Testis (tissue), 2 donors: Measurements from ENCODE around the gene CABP1.

Experiments
- POLR2A ChIP-seq: fragments of 450-650 bp; IDR thresholded peaks from one replicate; pipeline ENCODE4 v1.6.1; 2017; ENCODE audit warnings: antibody characterized with exemption, mild to moderate bottlenecking, moderate library complexity
- TF ChIP-seq, protein P1 (sequence below), 3 experiments: fragments of 450-650 bp in 2 of 3; fragments of 200-600 bp in 1 of 3; sonication (generic) in 1 of 3; IDR thresholded peaks; one replicate each; pipeline ENCODE4 v1.5.1; 2016 to 2019; ENCODE audit warnings: antibody characterized with exemption in 3 of 3, mild to moderate bottlenecking in 2 of 3, moderate library complexity in 1 of 3

DNA sequence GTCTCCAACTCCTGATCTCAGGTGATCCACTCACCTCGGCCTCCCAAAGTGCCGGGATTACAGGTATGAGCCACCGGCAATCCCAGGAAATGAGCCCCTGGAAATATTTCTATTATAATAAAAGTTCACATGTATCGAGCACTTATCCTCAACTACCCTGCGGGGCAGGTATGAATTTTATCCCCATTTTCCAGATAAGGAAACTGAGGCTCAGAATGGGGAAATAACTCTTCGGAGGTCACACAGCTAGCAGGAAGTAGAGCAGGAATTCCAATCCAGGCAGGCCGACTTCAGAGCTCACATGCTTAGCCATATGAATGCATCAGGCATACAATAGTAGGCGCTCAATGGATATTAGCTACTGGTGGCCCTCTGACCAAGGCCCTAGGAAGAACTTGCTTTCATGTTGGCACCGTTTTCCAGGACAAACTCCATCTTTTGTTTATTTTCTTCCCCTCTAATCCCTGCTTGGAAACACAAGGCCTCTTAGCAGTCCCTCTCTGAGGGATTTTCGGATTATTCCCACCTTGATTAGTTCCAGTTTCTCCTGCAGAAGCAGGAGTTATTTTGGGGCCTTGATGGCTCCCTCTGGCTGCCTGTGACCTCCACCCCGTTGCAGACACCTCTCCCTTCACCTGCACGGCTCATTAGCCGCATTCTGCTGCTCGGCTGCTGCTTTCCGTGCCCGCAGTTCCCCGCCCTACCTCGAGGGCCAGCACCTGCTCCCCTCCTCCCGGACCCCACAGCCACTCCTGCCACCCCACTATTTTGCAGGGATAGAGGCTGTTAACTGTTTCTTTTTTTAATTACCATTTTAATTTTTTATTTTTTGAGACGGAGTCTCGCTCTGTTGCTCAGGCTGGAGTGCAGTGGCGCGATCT is 40.5 kb upstream of the CABP1 start:
- no peak for TF ChIP-seq POLR2A
- TF ChIP-seq, protein P1, sequence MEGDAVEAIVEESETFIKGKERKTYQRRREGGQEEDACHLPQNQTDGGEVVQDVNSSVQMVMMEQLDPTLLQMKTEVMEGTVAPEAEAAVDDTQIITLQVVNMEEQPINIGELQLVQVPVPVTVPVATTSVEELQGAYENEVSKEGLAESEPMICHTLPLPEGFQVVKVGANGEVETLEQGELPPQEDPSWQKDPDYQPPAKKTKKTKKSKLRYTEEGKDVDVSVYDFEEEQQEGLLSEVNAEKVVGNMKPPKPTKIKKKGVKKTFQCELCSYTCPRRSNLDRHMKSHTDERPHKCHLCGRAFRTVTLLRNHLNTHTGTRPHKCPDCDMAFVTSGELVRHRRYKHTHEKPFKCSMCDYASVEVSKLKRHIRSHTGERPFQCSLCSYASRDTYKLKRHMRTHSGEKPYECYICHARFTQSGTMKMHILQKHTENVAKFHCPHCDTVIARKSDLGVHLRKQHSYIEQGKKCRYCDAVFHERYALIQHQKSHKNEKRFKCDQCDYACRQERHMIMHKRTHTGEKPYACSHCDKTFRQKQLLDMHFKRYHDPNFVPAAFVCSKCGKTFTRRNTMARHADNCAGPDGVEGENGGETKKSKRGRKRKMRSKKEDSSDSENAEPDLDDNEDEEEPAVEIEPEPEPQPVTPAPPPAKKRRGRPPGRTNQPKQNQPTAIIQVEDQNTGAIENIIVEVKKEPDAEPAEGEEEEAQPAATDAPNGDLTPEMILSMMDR (IDR thresholded peaks at IDR 0.05): no peak
